ENCODE measurements around the gene TNFSF8. TPM values are rescaled to one million over a fixed set of nuclear protein-coding genes. Genes with fewer than 3 reads are reported as not detected.

Gene TNFSF8
- total and polyA plus RNA-seq, 2 of the 4 experiments (the other 2 are of a cell fraction) = not detected

DNA sequence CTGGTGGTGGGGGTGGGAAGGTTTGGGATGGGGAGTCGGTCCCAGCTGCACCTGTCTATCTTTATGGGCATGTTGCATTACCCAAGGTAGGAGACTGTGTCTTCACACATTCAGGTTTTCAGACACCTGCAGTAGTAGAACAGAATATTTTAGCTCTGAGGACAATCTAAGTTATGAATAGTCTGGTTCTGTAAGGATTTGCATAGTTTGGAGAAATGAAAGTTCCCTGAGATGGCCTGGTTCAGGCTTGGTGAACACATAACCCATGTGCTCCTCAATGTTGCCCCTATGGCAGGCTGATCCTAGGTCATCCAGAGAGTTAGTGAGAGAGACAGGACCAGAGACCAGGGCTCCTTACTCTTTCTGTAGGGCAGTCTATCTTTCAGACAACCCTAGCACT, 20.7 kb downstream of the TNFSF8 start:
- H3K4me2 ChIP-seq (ENCODE audit: low read depth, low read length) = no peak overlapping the region
- dilution Hi-C loops (cut with HindIII; ENCODE audit: low sequenced_read_pairs, unreplicated experiment) = no loop called here
- no CpG with 5 or more reads among the region's 1 CpG for WGBS, 2 experiments (ENCODE audit: extremely low coverage in 2 of 2, insufficient read length in 1 of 2)
- H3K36me3 ChIP-seq (ENCODE audit: control insufficient read depth, insufficient read depth, low read length) = no peaks in the 10 kb centered on the region
- TF ChIP-seq RFX5 (IDR thresholded peaks at IDR 0.05; ENCODE audit: low read depth, low read length) (no peak), POLR2A (IDR thresholded peaks at IDR 0.05; ENCODE audit: low read depth, low read length) (no peak), MAZ (IDR thresholded peaks at IDR 0.05; ENCODE audit: borderline replicate concordance, low read depth, low read length) (no peak), SMC3 (IDR thresholded peaks at IDR 0.05; ENCODE audit: low read depth, low read length) (no peak)
- TF ChIP-seq, protein P1, sequence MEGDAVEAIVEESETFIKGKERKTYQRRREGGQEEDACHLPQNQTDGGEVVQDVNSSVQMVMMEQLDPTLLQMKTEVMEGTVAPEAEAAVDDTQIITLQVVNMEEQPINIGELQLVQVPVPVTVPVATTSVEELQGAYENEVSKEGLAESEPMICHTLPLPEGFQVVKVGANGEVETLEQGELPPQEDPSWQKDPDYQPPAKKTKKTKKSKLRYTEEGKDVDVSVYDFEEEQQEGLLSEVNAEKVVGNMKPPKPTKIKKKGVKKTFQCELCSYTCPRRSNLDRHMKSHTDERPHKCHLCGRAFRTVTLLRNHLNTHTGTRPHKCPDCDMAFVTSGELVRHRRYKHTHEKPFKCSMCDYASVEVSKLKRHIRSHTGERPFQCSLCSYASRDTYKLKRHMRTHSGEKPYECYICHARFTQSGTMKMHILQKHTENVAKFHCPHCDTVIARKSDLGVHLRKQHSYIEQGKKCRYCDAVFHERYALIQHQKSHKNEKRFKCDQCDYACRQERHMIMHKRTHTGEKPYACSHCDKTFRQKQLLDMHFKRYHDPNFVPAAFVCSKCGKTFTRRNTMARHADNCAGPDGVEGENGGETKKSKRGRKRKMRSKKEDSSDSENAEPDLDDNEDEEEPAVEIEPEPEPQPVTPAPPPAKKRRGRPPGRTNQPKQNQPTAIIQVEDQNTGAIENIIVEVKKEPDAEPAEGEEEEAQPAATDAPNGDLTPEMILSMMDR (conservative IDR thresholded peaks at IDR 0.05; ENCODE audit: low read depth, low read length) = no peak
- no peaks in the 10 kb centered on the region for H4K20me1 ChIP-seq (ENCODE audit: insufficient read depth, low read length)
- no peak for ATAC-seq (ENCODE audit: low read depth)
- no peak overlapping the region for H3K9ac ChIP-seq (ENCODE audit: low read depth, low read length)
- peaks cover 11% of the 10 kb centered on the region; the same call in 1 of the 2 replicates for H3K4me1 ChIP-seq (ENCODE audit: control insufficient read depth, insufficient read depth, low read length)
- no peak overlapping the region; the same call in 1 of the 2 replicates for H2BK20ac ChIP-seq (ENCODE audit: low read depth, low read length)
- H3K9me3 ChIP-seq (ENCODE audit: control insufficient read depth, insufficient read depth, low read length) = no peaks in the 10 kb centered on the region
- intact Hi-C loops (cut with micrococcal nuclease) = loop anchor here (2.0 to 10.0 kb wide), 3 partner anchors 247 to 505 kb away; no protein-coding TSS in a partner anchor
- no TSS peak for BruUV-seq (replicated peaks)
- in situ Hi-C loops (cut with MboI; ENCODE audit: low sequenced_read_pairs) = loop anchor here (5.0 to 10.0 kb wide), 3 partner anchors 103 to 505 kb away; no protein-coding TSS in a partner anchor
- no peak for DNase-seq
- H3K27me3 ChIP-seq (ENCODE audit: control insufficient read depth, insufficient read depth, low read length) = peaks cover 10% of the 10 kb centered on the region; the same call in 1 of the 2 replicates
- no peak overlapping the region for H2BK120ac ChIP-seq (ENCODE audit: low read depth, low read length)
- H3K4me3 ChIP-seq (ENCODE audit: insufficient read depth, low read depth, low read length) = no peak overlapping the region
- 0 out of 2 replicates have a peak overlapping the region, but pooled peaks have one; percentile 4 for H2AK5ac ChIP-seq (ENCODE audit: low read depth, low read length)
- no peaks in the 10 kb centered on the region for H3K79me1 ChIP-seq (ENCODE audit: low read depth in 1 of 2, low read length in 2 of 2)
- H3K9me1 ChIP-seq (ENCODE audit: insufficient read depth, low read length) = 0 out of 2 replicates have a peak, but pooled peaks cover 4% of the 10 kb centered on the region
- H3K27ac ChIP-seq (ENCODE audit: insufficient read depth, low read length) = no peak overlapping the region
- no peak overlapping the region for H2AK9ac ChIP-seq (replicated peaks; ENCODE audit: low read depth, low read length, poor library complexity)
- POLR2A ChIA-PET (ENCODE audit: unreplicated experiment) = interaction anchor here (0.5 kb wide), 1 partner anchor 158 kb away, joined by 6 read pairs; no protein-coding TSS in a partner anchor
- H4K5ac ChIP-seq (ENCODE audit: low read depth, low read length) = no peak overlapping the region
- no peak overlapping the region for H4K91ac ChIP-seq (ENCODE audit: insufficient read depth, low read depth, low read length)
- H2BK5ac ChIP-seq (ENCODE audit: low read depth, low read length, poor library complexity, severe bottlenecking) = no peak overlapping the region
- no peak overlapping the region for H2AFZ ChIP-seq (replicated peaks; ENCODE audit: low read length, poor library complexity)
- CTCF ChIA-PET = interaction anchor here (1.1 to 1.5 kb wide), 3 partner anchors 228 to 504 kb away, joined by 3 to 9 read pairs (median 5); partner anchors contain the start of gene TEX48
- H4K8ac ChIP-seq (ENCODE audit: low read depth in 2 of 2, low read length in 2 of 2) = no peak overlapping the region
- peak overlapping the region; percentile 26; the same call in 1 of the 3 replicates for H2BK15ac ChIP-seq (ENCODE audit: low read depth, low read length)
- no peak overlapping the region for H3K23ac ChIP-seq (ENCODE audit: low read depth, low read length)
- H3K18ac ChIP-seq (ENCODE audit: low read depth, low read length) = no peak overlapping the region
- H3K14ac ChIP-seq (replicated peaks; ENCODE audit: low read depth, low read length) = no peak overlapping the region
- no peak overlapping the region for H3K56ac ChIP-seq (ENCODE audit: extremely low read depth, insufficient read depth, low read length)
- no peak overlapping the region for H3K4ac ChIP-seq (ENCODE audit: low read depth, low read length)

Data from IMR-90 (cell line).